Esophagus muscularis mucosa (tissue), 3 donors: ENCODE measurements around the gene SNX20.

ENCODE experiments used
- CTCF ChIP-seq, 3 experiments: fragments of 200-600 bp in 2 of 3; fragments of 450-650 bp in 1 of 3; sonication (generic) in 2 of 3; IDR thresholded peaks; one replicate each; pipeline ENCODE4 v1.5.1; 2017 to 2019; ENCODE audit warnings: antibody characterized with exemption in 3 of 3, mild to moderate bottlenecking in 2 of 3, moderate library complexity in 1 of 3
- POLR2A ChIP-seq: fragments of 450-650 bp; IDR thresholded peaks from one replicate; pipeline ENCODE4 v1.6.1; 2017; ENCODE audit warnings: antibody characterized with exemption, moderate library complexity, mild to moderate bottlenecking, low read depth

DNA sequence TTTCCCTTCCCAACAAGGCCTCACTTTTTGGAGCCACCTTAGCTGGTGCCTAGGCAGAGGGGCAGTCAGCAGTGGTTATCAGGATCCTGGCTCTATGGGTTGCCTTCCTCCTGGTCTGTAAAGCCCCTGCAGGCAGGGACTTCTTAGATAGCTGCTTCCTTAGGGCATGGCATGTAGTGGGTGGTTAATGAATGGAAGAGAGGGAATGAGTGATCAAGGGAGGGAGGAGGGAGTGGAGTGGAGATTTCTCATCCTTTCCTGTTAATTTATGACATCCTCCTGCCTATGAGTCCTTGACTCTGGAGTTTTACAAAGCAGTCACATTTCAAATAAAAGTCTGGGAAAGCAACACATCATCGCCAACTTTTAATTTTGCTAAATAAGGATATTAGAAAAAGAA is 40.7 kb downstream of the SNX20 start:
- TF ChIP-seq POLR2A (no peak), CTCF (IDR thresholded peaks at IDR 0.05) (no peak)
